HS-5 (cell line): ENCODE measurements around the gene CRACR2B.
A peak's percentile ranks its signal among the peaks of the same experiment; 100 is the strongest.

ENCODE experiments used
- DNase-seq: peaks from one replicate; pipeline ENCODE4 v3.0.0-alpha.2; 2012; ENCODE audit warnings: low read depth

The CRACR2B gene

GRCh38 chr11:794766-795633 lies 32.7 kb upstream of the CRACR2B start:
- no peak for DNase-seq

GRCh38 chr11:795634-796564 lies 31.8 kb upstream of the CRACR2B start:
- no peak for DNase-seq

GRCh38 chr11:796565-797295 lies 31.0 kb upstream of the CRACR2B start:
- no peak for DNase-seq

- no peak for DNase-seq
Measured at GRCh38 chr11:797296-798092, 30.2 kb upstream of the CRACR2B start.

- DNase-seq = no peak
Measured at GRCh38 chr11:798093-798713, 29.5 kb upstream of the CRACR2B start, which contains the start of gene SLC25A22. SLC25A22 (minus strand) TSS chr11:798281; CDS start chr11:795006, 3,275 bp downstream.

GRCh38 chr11:799641-800316 lies 27.9 kb upstream of the CRACR2B start:
- no peak for DNase-seq

- DNase-seq = no peak
Measured at GRCh38 chr11:800473-800872, 27.2 kb upstream of the CRACR2B start.

- DNase-seq = no peak
Measured at GRCh38 chr11:801097-801780, 26.5 kb upstream of the CRACR2B start.

- DNase-seq = no peak
Measured at GRCh38 chr11:802018-802617, 25.6 kb upstream of the CRACR2B start.

GRCh38 chr11:802693-803466 lies 24.8 kb upstream of the CRACR2B start:
- no peak for DNase-seq

- no peak for DNase-seq
Measured at GRCh38 chr11:803467-803742, 24.3 kb upstream of the CRACR2B start.

GRCh38 chr11:803770-804598 lies 23.7 kb upstream of the CRACR2B start:
- no peak for DNase-seq

- no peak for DNase-seq
Measured at GRCh38 chr11:804599-804964, 23.1 kb upstream of the CRACR2B start.

- no peak for DNase-seq
Measured at GRCh38 chr11:808427-809286, 19.1 kb upstream of the CRACR2B start.

GRCh38 chr11:809287-810039 lies 18.3 kb upstream of the CRACR2B start, which contains the start of gene RPLP2:
RPLP2 (plus strand) TSS chr11:809967; CDS start chr11:810235, 268 bp downstream.
- peak; percentile 89 for DNase-seq

- no peak for DNase-seq
Measured at GRCh38 chr11:810040-810567, 17.6 kb upstream of the CRACR2B start.
